Lung (tissue), 12 donors: ENCODE results near the gene ARSB. TPM values are rescaled to one million over a fixed set of nuclear protein-coding genes. Genes with fewer than 3 reads are reported as not detected.

Source experiments
- ATAC-seq: fragments of 200-7000 bp; cut with Tn5 transposase; one replicate; pipeline ENCODE4 v1.9.1; 2020; ENCODE audit warnings: moderate number of reproducible peaks; ENCODE audit not compliant: insufficient read depth, low FRiP score
- DNase-seq, 3 donors: peaks; one replicate each; pipeline ENCODE4 v3.0.0-alpha.2; 2013 to 2017
- H3K27ac ChIP-seq, 2 donors: one replicate each; pipeline ENCODE4 v1.5.1; 2013; ENCODE audit warnings: mild to moderate bottlenecking in 2 of 2, moderate library complexity in 2 of 2, control low read depth in 1 of 2, inconsistent platforms in 1 of 2, low read depth in 1 of 2, low read length in 1 of 2
- H3K27me3 ChIP-seq, 3 donors: one replicate each; pipeline ENCODE4 v1.5.1; 2013; ENCODE audit warnings: low read length in 2 of 3; ENCODE audit not compliant: control insufficient read depth in 3 of 3, insufficient read depth in 3 of 3
- H3K36me3 ChIP-seq, 4 donors: one replicate each; pipeline ENCODE4 v1.5.1; 2013; ENCODE audit warnings: low read length in 4 of 4, mild to moderate bottlenecking in 1 of 4, moderate library complexity in 1 of 4; ENCODE audit not compliant: control insufficient read depth in 4 of 4, insufficient read depth in 4 of 4
- H3K4me1 ChIP-seq, 5 donors: one replicate each; pipeline ENCODE4 v1.5.1; 2013; ENCODE audit warnings: low read length in 5 of 5, mild to moderate bottlenecking in 2 of 5, moderate library complexity in 1 of 5; ENCODE audit not compliant: control insufficient read depth in 5 of 5, insufficient read depth in 5 of 5
- H3K4me3 ChIP-seq: one replicate; pipeline ENCODE4 v1.5.1; 2013; ENCODE audit warnings: mild to moderate bottlenecking, control low read depth, moderate library complexity
- H3K9ac ChIP-seq, 2 donors: one replicate each; pipeline ENCODE4 v1.5.1; 2013; ENCODE audit warnings: low read length in 2 of 2, control low read depth in 1 of 2; ENCODE audit not compliant: insufficient read depth in 1 of 2
- H3K9me3 ChIP-seq, 4 donors: one replicate each; pipeline ENCODE4 v1.5.1; 2013; ENCODE audit warnings: low read length in 3 of 4, mild to moderate bottlenecking in 1 of 4, moderate library complexity in 1 of 4; ENCODE audit not compliant: control insufficient read depth in 4 of 4, insufficient read depth in 3 of 4
- WGBS, 2 donors: extraction: QIAGEN DNeasy Blood & Tissue Kit; methylation state at CpG; one replicate each; pipeline ENCODE4 v1.1.7; 2013; 5-methylcytosine and 5-hydroxymethylcytosine counted together
- polyA plus RNA-seq, 2 donors: library from polyadenylated mRNA; stranded (reverse); fragments of 200-250 nt; gene quantifications; one replicate each; pipeline ENCODE4 v1.2.1, GENCODE V29; 2013
- total RNA-seq, 2 donors: library from RNA; depleted of rRNA in 1 of 2; stranded (reverse); fragments of >200 nt in 1 of 2; gene quantifications; one replicate each; pipeline ENCODE4 v1.2.1, GENCODE V29; 2014 to 2021
- TF ChIP-seq, protein P1 (sequence below): IDR thresholded peaks from 2 replicates; pipeline ENCODE4 v1.5.1; 2012; ENCODE audit warnings: mild to moderate bottlenecking; ENCODE audit errors: control extremely low read depth, extremely low read depth
- donor health status: control.
- donor health status: control.
- donor health status: Bipolar disorder and iron deficiency.
- donor health status: healthy.
- donor health status: DM: yes; HTN: yes; CAD: no.

ARSB gene
- total and polyA plus RNA-seq, 4 donors: 3.2 to 17.3 (median 11.1) TPM

DNA sequence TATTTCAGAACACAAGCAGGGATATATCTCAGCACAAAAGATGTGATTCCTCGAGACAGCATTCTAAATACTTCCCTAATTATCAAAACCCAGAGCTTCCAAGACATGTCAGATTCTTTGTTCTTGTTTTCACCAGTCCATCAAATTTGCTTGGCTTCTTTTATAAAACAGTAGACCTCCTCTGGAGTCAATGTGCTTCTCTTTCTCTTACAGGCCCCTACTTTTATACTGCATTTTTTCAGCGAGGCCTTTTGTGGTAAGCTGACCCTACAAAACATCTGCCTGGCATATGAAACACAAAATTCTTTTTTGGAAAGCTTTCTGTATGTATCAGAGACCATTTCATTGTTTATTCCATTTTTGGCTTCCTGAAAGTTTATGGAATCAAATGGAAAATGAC is 81.8 kb downstream of the ARSB start:
- Histone ChIP-seq H3K27me3 (no peaks in the 10 kb centered on the region), H3K4me1 (peaks cover 4 to 58% (median 13%) of the 10 kb centered on the region in 5 donors), H3K36me3 (peaks cover 0 to 7% (median 0%) of the 10 kb centered on the region in 4 donors), H3K9ac (no peak overlapping the region), H3K4me3 (no peak overlapping the region), H3K9me3 (peaks cover 0 to 3% (median 0%) of the 10 kb centered on the region in 4 donors), H3K27ac (no peak overlapping the region)
- ATAC-seq: no peak
- peak; percentile 43 to 93 (median 91) for DNase-seq
- 64 to 85% methylated on average over 2 of the region's 2 CpGs for WGBS, 2 donors
- TF ChIP-seq, protein P1, sequence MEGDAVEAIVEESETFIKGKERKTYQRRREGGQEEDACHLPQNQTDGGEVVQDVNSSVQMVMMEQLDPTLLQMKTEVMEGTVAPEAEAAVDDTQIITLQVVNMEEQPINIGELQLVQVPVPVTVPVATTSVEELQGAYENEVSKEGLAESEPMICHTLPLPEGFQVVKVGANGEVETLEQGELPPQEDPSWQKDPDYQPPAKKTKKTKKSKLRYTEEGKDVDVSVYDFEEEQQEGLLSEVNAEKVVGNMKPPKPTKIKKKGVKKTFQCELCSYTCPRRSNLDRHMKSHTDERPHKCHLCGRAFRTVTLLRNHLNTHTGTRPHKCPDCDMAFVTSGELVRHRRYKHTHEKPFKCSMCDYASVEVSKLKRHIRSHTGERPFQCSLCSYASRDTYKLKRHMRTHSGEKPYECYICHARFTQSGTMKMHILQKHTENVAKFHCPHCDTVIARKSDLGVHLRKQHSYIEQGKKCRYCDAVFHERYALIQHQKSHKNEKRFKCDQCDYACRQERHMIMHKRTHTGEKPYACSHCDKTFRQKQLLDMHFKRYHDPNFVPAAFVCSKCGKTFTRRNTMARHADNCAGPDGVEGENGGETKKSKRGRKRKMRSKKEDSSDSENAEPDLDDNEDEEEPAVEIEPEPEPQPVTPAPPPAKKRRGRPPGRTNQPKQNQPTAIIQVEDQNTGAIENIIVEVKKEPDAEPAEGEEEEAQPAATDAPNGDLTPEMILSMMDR: no peak

DNA sequence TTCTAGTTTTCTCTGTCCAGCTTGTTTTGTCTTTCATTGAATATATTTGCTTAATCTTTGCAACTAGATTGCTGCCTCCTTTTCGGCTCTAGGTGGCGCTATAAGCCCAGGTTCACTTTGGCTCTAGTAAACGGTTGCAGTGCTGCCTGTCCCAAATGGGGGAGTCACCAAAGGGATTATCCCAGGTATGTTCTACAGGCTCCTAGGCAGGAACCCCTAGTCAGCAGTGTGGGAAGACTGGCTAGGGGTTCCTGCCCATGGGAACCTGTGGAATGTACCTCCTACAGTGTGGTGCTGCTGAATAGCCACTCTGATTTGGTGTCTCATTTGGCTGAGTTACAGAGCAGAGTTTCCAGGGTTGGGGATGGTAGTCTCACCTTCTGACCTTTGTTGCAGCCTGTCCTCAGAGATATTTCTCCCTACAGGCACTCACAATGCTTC is 85.2 kb downstream of the ARSB start:
- ATAC-seq (no peak), DNase-seq (no peak)
- 27 to 28% methylated on average over 3 of the region's 3 CpGs for WGBS, 2 donors

DNA sequence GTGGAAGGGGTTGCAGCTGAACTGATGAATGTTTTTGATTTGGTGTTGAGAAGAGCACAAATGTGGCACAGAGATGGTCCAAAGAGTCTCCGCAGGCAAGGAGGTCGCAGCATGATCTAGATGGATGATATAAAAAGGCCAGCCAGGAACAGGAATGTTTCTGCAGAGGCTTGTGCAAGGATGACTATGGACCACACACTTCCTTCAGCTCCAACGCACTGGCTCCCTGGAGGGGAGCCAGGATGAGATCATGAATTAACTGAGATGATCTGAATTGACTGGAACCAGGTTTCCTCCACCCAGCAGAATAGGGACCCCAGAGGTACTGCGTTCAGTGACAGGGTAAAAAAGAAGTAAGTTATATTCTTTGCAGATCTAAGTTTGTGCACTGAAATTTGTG is 89.0 kb downstream of the ARSB start:
- Histone ChIP-seq H3K27ac (no peak overlapping the region), H3K9ac (no peak overlapping the region), H3K36me3 (peaks cover 0 to 7% (median 0%) of the 10 kb centered on the region in 4 donors), H3K27me3 (no peaks in the 10 kb centered on the region), H3K4me1 (peaks cover 0 to 46% (median 9%) of the 10 kb centered on the region in 5 donors), H3K4me3 (no peak overlapping the region), H3K9me3 (peaks cover 0 to 3% (median 0%) of the 10 kb centered on the region in 4 donors)
- WGBS, 2 donors: 49% methylated on average over 4 of the region's 4 CpGs
- peak; percentile 57 to 82 (median 80) for DNase-seq
- ATAC-seq: no peak
- TF ChIP-seq, protein P1: no peak

More for the DNA sequence above, 85.2 kb downstream of the ARSB start:
- H3K9ac ChIP-seq: no peak overlapping the region
- H3K4me3 ChIP-seq: no peak overlapping the region
- no peak overlapping the region for H3K27ac ChIP-seq
- peaks cover 0 to 3% (median 0%) of the 10 kb centered on the region in 4 donors for H3K9me3 ChIP-seq
- no peaks in the 10 kb centered on the region for H3K27me3 ChIP-seq
- peaks cover 0 to 7% (median 0%) of the 10 kb centered on the region in 4 donors for H3K36me3 ChIP-seq
- TF ChIP-seq, protein P1: peak; percentile 39
- H3K4me1 ChIP-seq: peaks cover 0 to 52% (median 6%) of the 10 kb centered on the region in 5 donors

DNA sequence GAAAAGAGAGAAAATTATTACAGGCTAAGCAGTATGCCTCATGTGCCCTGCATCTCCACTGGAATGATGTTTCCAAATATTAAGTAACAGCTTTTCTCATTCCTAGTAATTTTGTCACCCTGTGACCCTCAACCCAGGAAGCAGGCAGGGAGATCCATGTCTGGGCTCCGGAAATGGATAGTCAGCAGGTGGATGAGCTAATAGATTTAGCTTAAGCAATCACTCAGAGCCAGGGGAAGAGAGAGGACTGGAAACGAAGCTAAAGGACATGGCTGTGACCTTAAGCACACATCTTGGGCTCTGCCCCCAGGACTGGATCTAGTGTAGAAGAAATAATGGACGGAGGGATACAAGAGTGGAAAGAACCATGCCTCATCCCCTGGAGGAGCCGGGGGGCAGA is 89.5 kb downstream of the ARSB start:
- Histone ChIP-seq H3K4me1 (peaks cover 0 to 48% (median 9%) of the 10 kb centered on the region in 5 donors), H3K9me3 (peaks cover 0 to 3% (median 0%) of the 10 kb centered on the region in 4 donors), H3K27me3 (no peaks in the 10 kb centered on the region), H3K9ac (no peak overlapping the region), H3K36me3 (peaks cover 0 to 7% (median 0%) of the 10 kb centered on the region in 4 donors), H3K4me3 (no peak overlapping the region), H3K27ac (no peak overlapping the region)
- no peak for DNase-seq
- WGBS, 2 donors: 61 to 68% methylated on average over 4 of the region's 4 CpGs
- ATAC-seq: no peak
- TF ChIP-seq, protein P1: no peak
